WI38 (cell line): ENCODE results near the gene IFITM10.

Source experiments
- H3K4me3 ChIP-seq: 2 replicates; pipeline ENCODE4 v1.5.1; 2011; ENCODE audit warnings: low read depth, mild to moderate bottlenecking, control low read depth, low read length
- CTCF ChIP-seq: IDR thresholded peaks from 2 replicates; pipeline ENCODE4 v1.5.1; 2012; ENCODE audit warnings: low read depth, mild to moderate bottlenecking, control low read depth, low read length

IFITM10 gene

GRCh38 chr11:1785749-1786413 is 35.5 kb upstream of the IFITM10 start:
- no peak for TF ChIP-seq CTCF
- H3K4me3 ChIP-seq = no peak overlapping the region

- no peak overlapping the region for H3K4me3 ChIP-seq
- no peak for TF ChIP-seq CTCF
Observed at GRCh38 chr11:1784761-1785650, 34.6 kb upstream of the IFITM10 start.

- TF ChIP-seq CTCF = no peak
- no peak overlapping the region for H3K4me3 ChIP-seq
Observed at GRCh38 chr11:1783725-1784529, 33.5 kb upstream of the IFITM10 start.

GRCh38 chr11:1782831-1783724 is 32.7 kb upstream of the IFITM10 start:
- H3K4me3 ChIP-seq = no peak overlapping the region

DNA sequence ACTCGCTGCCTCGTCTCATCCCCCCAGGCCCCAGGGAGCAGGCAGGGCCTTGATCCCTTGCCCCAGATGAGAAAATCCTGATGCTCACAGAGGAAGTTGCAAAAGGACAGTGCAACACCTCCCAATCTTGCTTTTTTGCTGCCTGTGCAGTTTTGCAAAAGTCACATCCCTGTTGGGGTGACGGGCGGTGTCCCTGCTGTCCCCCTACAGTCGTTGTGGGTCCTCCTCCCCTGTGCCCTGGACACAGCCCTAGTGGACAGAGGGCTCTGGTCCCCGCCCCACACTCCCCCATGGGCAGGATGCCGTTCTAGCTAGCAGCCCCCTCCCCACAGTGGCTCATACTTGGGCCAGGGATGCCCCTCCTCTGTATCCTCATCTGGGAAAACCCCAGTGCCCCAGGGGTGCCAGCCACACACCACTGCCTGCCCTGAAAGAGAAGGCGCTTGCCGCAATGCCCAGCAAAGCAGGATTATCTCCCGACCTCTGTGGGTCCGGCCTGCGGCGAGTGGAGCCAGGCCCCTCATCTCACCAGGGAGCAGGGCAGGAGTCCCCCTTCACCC is 31.7 kb upstream of the IFITM10 start:
- TF ChIP-seq CTCF = no peak
- H3K4me3 ChIP-seq = no peak overlapping the region

More at GRCh38 chr11:1782831-1783724, 32.7 kb upstream of the IFITM10 start:
- no peak for TF ChIP-seq CTCF

- no peak overlapping the region for H3K4me3 ChIP-seq
- TF ChIP-seq CTCF = no peak
Observed at GRCh38 chr11:1781593-1781975, 31.2 kb upstream of the IFITM10 start.
